ENCODE measurements around the gene PTMS.

Gene PTMS

GRCh38 chr12:6817098-6817497, 50.9 kb downstream of the PTMS start:
- no peaks in the 10 kb centered on the region for H3K9me3 Mint-ChIP-seq
- H3K36me3 Mint-ChIP-seq = peaks cover 4% of the 10 kb centered on the region
- no peak overlapping the region for H3K27ac Mint-ChIP-seq
- H3K4me1 Mint-ChIP-seq = peaks cover 13% of the 10 kb centered on the region
- no peak overlapping the region for H3K4me3 Mint-ChIP-seq
- no peak for DNase-seq (ENCODE audit: low spot score in 2 of 2)
- ATAC-seq = no peak

GRCh38 chr12:6817662-6818157, 51.5 kb downstream of the PTMS start:
- DNase-seq (ENCODE audit: low spot score in 2 of 2) = no peak
- no peaks in the 10 kb centered on the region for H3K9me3 Mint-ChIP-seq
- no peak for ATAC-seq
- H3K4me1 Mint-ChIP-seq = peaks cover 17% of the 10 kb centered on the region
- no peak overlapping the region for H3K4me3 Mint-ChIP-seq
- H3K27ac Mint-ChIP-seq = no peak overlapping the region
- H3K36me3 Mint-ChIP-seq = peaks cover 4% of the 10 kb centered on the region

- H3K4me1 Mint-ChIP-seq = peaks cover 17% of the 10 kb centered on the region
- ATAC-seq = no peak
- H3K4me3 Mint-ChIP-seq = no peak overlapping the region
- H3K9me3 Mint-ChIP-seq = no peaks in the 10 kb centered on the region
- no peak for DNase-seq (ENCODE audit: low spot score in 2 of 2)
- no peak overlapping the region for H3K27ac Mint-ChIP-seq
- H3K36me3 Mint-ChIP-seq = peaks cover 4% of the 10 kb centered on the region
These were observed 52.1 kb downstream of the PTMS start for GRCh38 chr12:6818222-6818621.

- DNase-seq (ENCODE audit: low spot score in 2 of 2) (no peak), ATAC-seq (no peak)
- no peak overlapping the region for H3K4me3 Mint-ChIP-seq
- no peaks in the 10 kb centered on the region for H3K9me3 Mint-ChIP-seq
- H3K4me1 Mint-ChIP-seq = peaks cover 17% of the 10 kb centered on the region
- H3K27ac Mint-ChIP-seq = no peak overlapping the region
- peaks cover 4% of the 10 kb centered on the region for H3K36me3 Mint-ChIP-seq
These were observed 52.5 kb downstream of the PTMS start for GRCh38 chr12:6818645-6819044.

GRCh38 chr12:6819106-6820030, 53.2 kb downstream of the PTMS start:
- H3K9me3 Mint-ChIP-seq = no peaks in the 10 kb centered on the region
- no peak overlapping the region for H3K4me3 Mint-ChIP-seq
- H3K4me1 Mint-ChIP-seq = peaks cover 17% of the 10 kb centered on the region
- DNase-seq (ENCODE audit: low spot score in 2 of 2) = no peak
- H3K36me3 Mint-ChIP-seq = peaks cover 4% of the 10 kb centered on the region
- no peak for ATAC-seq
- no peak overlapping the region for H3K27ac Mint-ChIP-seq

GRCh38 chr12:6820166-6820565, 54.0 kb downstream of the PTMS start:
- Mint-ChIP-seq H3K27ac (peak overlapping the region; percentile 77), H3K36me3 (peaks cover 4% of the 10 kb centered on the region), H3K4me1 (peaks cover 22% of the 10 kb centered on the region), H3K9me3 (no peaks in the 10 kb centered on the region), H3K4me3 (no peak overlapping the region)
- no peak for DNase-seq (ENCODE audit: low spot score in 2 of 2)
- ATAC-seq = no peak
